Measurements from ENCODE around the gene CACNA1A. TPM values are rescaled to one million over a fixed set of nuclear protein-coding genes. Genes with fewer than 3 reads are reported as not detected.

CACNA1A gene
- total and polyA plus RNA-seq, 8 donors, result 0.58 to 12.5 (median 3.8) TPM; not detected in 1

- H3K4me3 ChIP-seq, result no peak overlapping the region
- TF ChIP-seq POLR2AphosphoS5 (IDR thresholded peaks at IDR 0.05) (no peak), POLR2A (IDR thresholded peaks at IDR 0.05) (no peak), CTCF (IDR thresholded peaks at IDR 0.05) (no peak), EP300 (IDR thresholded peaks at IDR 0.05) (no peak)
- no peak for DNase-seq
- H3K4me1 ChIP-seq, result no peaks in the 10 kb centered on the region
- intact Hi-C loops (cut with DNase I; ENCODE audit: low total_unique reads), result no loop called here
- 62 to 72% (median 68%) methylated on average over 25 of the region's 25 CpGs for WGBS, 5 donors
- peaks cover 0 to 18% (median 0%) of the 10 kb centered on the region in 3 donors for H3K27me3 ChIP-seq
- H3K9me3 ChIP-seq, result peaks cover 0 to 2% (median under 1%) of the 10 kb centered on the region in 4 donors
- no peak overlapping the region for H3K27ac ChIP-seq
- no peaks in the 10 kb centered on the region for H3K36me3 ChIP-seq
Observed at GRCh38 chr19:13241231-13242104, 264.8 kb downstream of the CACNA1A start.

- intact Hi-C loops (cut with DNase I; ENCODE audit: low total_unique reads), result no loop called here
- TF ChIP-seq POLR2AphosphoS5 (IDR thresholded peaks at IDR 0.05), result no peak
- TF ChIP-seq EP300 (IDR thresholded peaks at IDR 0.05), result no peak
- no peak for TF ChIP-seq CTCF (IDR thresholded peaks at IDR 0.05)
- TF ChIP-seq POLR2A (IDR thresholded peaks at IDR 0.05), result no peak
- no peaks in the 10 kb centered on the region for H3K4me1 ChIP-seq
- WGBS, 5 donors, result 59 to 81% (median 64%) methylated on average over 8 to 9 of the region's 9 CpGs
- H3K27ac ChIP-seq, result no peak overlapping the region
- H3K36me3 ChIP-seq, result no peaks in the 10 kb centered on the region
- no peak overlapping the region for H3K4me3 ChIP-seq
- DNase-seq, result no peak
- H3K27me3 ChIP-seq, result peaks cover 0 to 21% (median 0%) of the 10 kb centered on the region in 3 donors
- H3K9me3 ChIP-seq, result peaks cover 0 to 12% (median 8%) of the 10 kb centered on the region in 4 donors
Observed at GRCh38 chr19:13240312-13241022, 265.8 kb downstream of the CACNA1A start.

- WGBS, 5 donors, result 75 to 80% (median 78%) methylated on average over 13 of the region's 13 CpGs
- TF ChIP-seq POLR2A (IDR thresholded peaks at IDR 0.05) (no peak), CTCF (IDR thresholded peaks at IDR 0.05) (no peak), POLR2AphosphoS5 (IDR thresholded peaks at IDR 0.05) (no peak), EP300 (IDR thresholded peaks at IDR 0.05) (no peak)
Observed at GRCh38 chr19:13238891-13239534, 267.3 kb downstream of the CACNA1A start.

GRCh38 chr19:13234518-13234917 lies 271.8 kb downstream of the CACNA1A start:
- peak in 1 of 2 donors; percentile 73 for DNase-seq
- peaks cover 0 to 16% (median 9%) of the 10 kb centered on the region in 4 donors for H3K9me3 ChIP-seq
- H3K27ac ChIP-seq, result no peak overlapping the region
- H3K4me3 ChIP-seq, result peak overlapping the region in 1 of 4 donors; percentile 9
- intact Hi-C loops (cut with DNase I; ENCODE audit: low total_unique reads), result no loop called here
- H3K27me3 ChIP-seq, result peaks cover 0 to 24% (median 0%) of the 10 kb centered on the region in 3 donors
- peaks cover 0 to 7% (median 0%) of the 10 kb centered on the region in 4 donors for H3K4me1 ChIP-seq
- H3K36me3 ChIP-seq, result no peaks in the 10 kb centered on the region
- WGBS, 5 donors, result 7 to 34% (median 14%) methylated on average over 12 to 13 of the region's 13 CpGs
- TF ChIP-seq CTCF (IDR thresholded peaks at IDR 0.05) (peak in 3 of 7 experiments; percentile 15 to 76 (median 39)), POLR2A (IDR thresholded peaks at IDR 0.05) (no peak), EP300 (IDR thresholded peaks at IDR 0.05) (no peak), POLR2AphosphoS5 (IDR thresholded peaks at IDR 0.05) (peak in 1 of 3 donors; percentile 36)

More at GRCh38 chr19:13238891-13239534, 267.3 kb downstream of the CACNA1A start:
- Histone ChIP-seq H3K4me1 (peaks cover 0 to 7% (median 0%) of the 10 kb centered on the region in 4 donors), H3K4me3 (no peak overlapping the region), H3K9me3 (peaks cover 0 to 16% (median 9%) of the 10 kb centered on the region in 4 donors), H3K27me3 (peaks cover 0 to 19% (median 0%) of the 10 kb centered on the region in 3 donors), H3K36me3 (no peaks in the 10 kb centered on the region), H3K27ac (no peak overlapping the region)
- DNase-seq, result no peak
- intact Hi-C loops (cut with DNase I; ENCODE audit: low total_unique reads), result no loop called here
